GM19239 (cell line): ENCODE results near the gene EXOC4.

Source experiments
- DNase-seq: peaks from one replicate; pipeline ENCODE4 v3.0.0; 2011; ENCODE audit warnings: low spot score; ENCODE audit not compliant: insufficient read length
- FAIRE-seq: peaks from 2 replicates; lab custom pipeline; 2011; peaks lifted over from hg19 to GRCh38; lab: Jason Lieb, UNC

Gene EXOC4

GRCh38 chr7:133477791-133478190 is 224.9 kb downstream of the EXOC4 start:
- no peak for DNase-seq
- FAIRE-seq = no peak

GRCh38 chr7:133478591-133479135 is 225.8 kb downstream of the EXOC4 start:
- DNase-seq (no peak), FAIRE-seq (no peak)

GRCh38 chr7:133479456-133480065 is 226.7 kb downstream of the EXOC4 start:
- DNase-seq (no peak), FAIRE-seq (no peak)

GRCh38 chr7:133480868-133481267 is 228.0 kb downstream of the EXOC4 start:
- DNase-seq (no peak), FAIRE-seq (no peak)

- FAIRE-seq (no peak), DNase-seq (no peak)
These were observed 228.8 kb downstream of the EXOC4 start for GRCh38 chr7:133481676-133482075.

GRCh38 chr7:133482599-133482998 is 229.7 kb downstream of the EXOC4 start:
- DNase-seq (no peak), FAIRE-seq (no peak)

- DNase-seq (no peak), FAIRE-seq (no peak)
These were observed 231.2 kb downstream of the EXOC4 start for GRCh38 chr7:133484086-133484485.

- DNase-seq = no peak
- no peak for FAIRE-seq
These were observed 237.0 kb downstream of the EXOC4 start for GRCh38 chr7:133489906-133490305.

- DNase-seq (no peak), FAIRE-seq (no peak)
These were observed 238.4 kb downstream of the EXOC4 start for GRCh38 chr7:133491201-133491691.

- DNase-seq (no peak), FAIRE-seq (no peak)
These were observed 239.2 kb downstream of the EXOC4 start for GRCh38 chr7:133491846-133492652.

GRCh38 chr7:133497061-133497460 is 244.2 kb downstream of the EXOC4 start:
- no peak for DNase-seq
- no peak for FAIRE-seq

- FAIRE-seq = no peak
- DNase-seq = no peak
These were observed 248.9 kb downstream of the EXOC4 start for GRCh38 chr7:133501771-133502170.

GRCh38 chr7:133502498-133502897 is 249.6 kb downstream of the EXOC4 start:
- FAIRE-seq (no peak), DNase-seq (no peak)

- DNase-seq (no peak), FAIRE-seq (peak; percentile 44)
These were observed 250.1 kb downstream of the EXOC4 start for GRCh38 chr7:133502972-133503371.

- FAIRE-seq (no peak), DNase-seq (no peak)
These were observed 251.9 kb downstream of the EXOC4 start for GRCh38 chr7:133504825-133505224.

- DNase-seq (no peak), FAIRE-seq (no peak)
These were observed 256.9 kb downstream of the EXOC4 start for GRCh38 chr7:133509822-133510221.

- DNase-seq = no peak
These were observed 257.6 kb downstream of the EXOC4 start for GRCh38 chr7:133510326-133511055.

GRCh38 chr7:133511252-133511651 is 258.4 kb downstream of the EXOC4 start:
- FAIRE-seq (no peak), DNase-seq (no peak)

More at GRCh38 chr7:133510326-133511055, 257.6 kb downstream of the EXOC4 start:
- FAIRE-seq = no peak

GRCh38 chr7:133511708-133512107 is 258.8 kb downstream of the EXOC4 start:
- DNase-seq = no peak
- no peak for FAIRE-seq

- FAIRE-seq (no peak), DNase-seq (no peak)
These were observed 259.7 kb downstream of the EXOC4 start for GRCh38 chr7:133512560-133512959.

- DNase-seq (no peak), FAIRE-seq (peak; percentile 35)
These were observed 260.7 kb downstream of the EXOC4 start for GRCh38 chr7:133513608-133514007.
